ACC112 (cell line): ENCODE results near the gene TEX54.
A peak's percentile ranks its signal among the peaks of the same experiment; 100 is the strongest.
"Not testable (repeated sequence)": the region's sequence is repeated elsewhere in the genome, so short reads cannot be mapped to it uniquely, and the experiment has no call there.

Source experiments
- H2AFZ ChIP-seq: fragments of 200-600 bp; sonication (generic); one replicate; pipeline ENCODE4 v1.6.0; 2017; ENCODE audit warnings: antibody characterized with exemption, low read length; ENCODE audit not compliant: unreplicated experiment
- H3K27ac ChIP-seq: fragments of 200-600 bp; sonication (generic); 2 replicates; pipeline ENCODE4 v1.5.1; 2014; ENCODE audit warnings: low read depth, mild to moderate bottlenecking, antibody characterized with exemption, low read length, moderate library complexity
- H3K27me3 ChIP-seq: fragments of 200-600 bp; sonication (generic); 2 replicates; pipeline ENCODE4 v1.6.1; 2014; ENCODE audit warnings: mild to moderate bottlenecking, antibody characterized with exemption, low read length, moderate library complexity, mixed read lengths; ENCODE audit not compliant: insufficient read depth
- H3K36me3 ChIP-seq: fragments of 200-600 bp; sonication (generic); 2 replicates; pipeline ENCODE4 v1.6.1; 2016; ENCODE audit warnings: mild to moderate bottlenecking, antibody characterized with exemption, low read length, moderate library complexity, mixed read lengths; ENCODE audit not compliant: insufficient read depth
- H3K4me1 ChIP-seq: fragments of 200-600 bp; sonication (generic); one replicate; pipeline ENCODE4 v1.6.1; 2016; ENCODE audit warnings: low read length, mixed read lengths; ENCODE audit not compliant: insufficient read depth, unreplicated experiment, control insufficient read depth
- H3K4me3 ChIP-seq: fragments of 200-600 bp; sonication (generic); 2 replicates; pipeline ENCODE4 v1.5.1; 2014; ENCODE audit warnings: mild to moderate bottlenecking, low read depth, low read length
- H3K79me2 ChIP-seq: fragments of 200-600 bp; sonication (generic); one replicate; pipeline ENCODE4 v1.6.0; 2016; ENCODE audit warnings: low read length; ENCODE audit not compliant: control insufficient read depth, unreplicated experiment, insufficient read depth

The TEX54 gene

DNA sequence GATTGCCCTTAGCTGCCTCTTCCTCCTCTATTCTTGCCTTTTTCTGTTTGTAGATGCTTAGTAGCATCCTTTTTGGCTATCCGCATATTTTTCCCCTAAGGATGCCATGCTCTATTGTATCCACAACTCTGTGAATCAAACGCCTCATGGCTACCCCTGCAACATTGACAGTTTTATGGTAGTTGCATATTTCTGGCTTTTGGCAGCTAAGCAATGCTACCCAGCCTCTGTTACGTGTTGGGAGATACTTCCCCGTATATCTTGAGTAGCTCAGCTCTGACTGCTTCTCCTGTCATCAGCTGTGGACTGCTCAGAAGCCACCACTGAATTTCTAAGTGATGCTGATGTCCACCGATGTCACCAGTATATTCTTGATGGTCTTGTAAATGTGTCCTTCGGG lies 33.0 kb upstream of the TEX54 start:
- no peak overlapping the region for H3K27ac ChIP-seq
- H2AFZ ChIP-seq = no peak overlapping the region
- no peaks in the 10 kb centered on the region for H3K36me3 ChIP-seq
- peaks cover 7% of the 10 kb centered on the region for H3K4me1 ChIP-seq
- peaks cover 56% of the 10 kb centered on the region for H3K79me2 ChIP-seq
- no peaks in the 10 kb centered on the region for H3K27me3 ChIP-seq
- no peak overlapping the region for H3K4me3 ChIP-seq

DNA sequence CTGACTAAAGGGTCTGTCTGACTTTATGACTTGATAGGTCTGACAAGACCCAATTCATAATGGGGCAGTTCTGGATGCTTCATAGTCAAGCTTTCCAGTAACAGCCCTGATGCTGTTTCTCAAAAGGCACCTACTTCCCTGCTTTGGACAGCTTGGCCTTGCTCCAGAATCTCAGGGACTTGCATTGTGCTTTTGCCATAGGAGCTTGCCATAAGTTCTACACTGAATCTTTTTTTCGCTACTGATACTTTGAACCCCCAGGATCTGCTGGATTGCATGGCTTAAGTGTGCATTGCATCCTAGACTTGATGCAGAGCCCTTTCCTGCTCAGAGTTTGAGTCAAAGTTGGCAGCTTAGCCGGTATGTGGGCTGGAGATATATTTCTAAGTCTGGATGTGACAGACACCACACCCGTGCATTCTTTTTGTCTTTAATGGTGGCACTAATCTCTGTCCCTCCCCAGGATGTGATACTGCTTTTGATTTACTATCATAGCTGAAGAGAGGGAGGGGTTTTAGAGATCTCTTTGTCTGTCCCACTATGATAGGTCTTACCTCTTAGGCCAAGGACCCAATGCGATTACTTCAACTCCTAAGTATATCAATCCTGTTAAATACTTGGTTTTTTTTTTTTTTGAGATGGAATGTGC lies 31.2 kb upstream of the TEX54 start:
- Histone ChIP-seq H3K36me3 (no peaks in the 10 kb centered on the region), H3K4me1 (peaks cover 7% of the 10 kb centered on the region), H3K79me2 (peaks cover 58% of the 10 kb centered on the region), H3K4me3 (no peak overlapping the region), H2AFZ (no peak overlapping the region), H3K27me3 (no peaks in the 10 kb centered on the region), H3K27ac (no peak overlapping the region)

DNA sequence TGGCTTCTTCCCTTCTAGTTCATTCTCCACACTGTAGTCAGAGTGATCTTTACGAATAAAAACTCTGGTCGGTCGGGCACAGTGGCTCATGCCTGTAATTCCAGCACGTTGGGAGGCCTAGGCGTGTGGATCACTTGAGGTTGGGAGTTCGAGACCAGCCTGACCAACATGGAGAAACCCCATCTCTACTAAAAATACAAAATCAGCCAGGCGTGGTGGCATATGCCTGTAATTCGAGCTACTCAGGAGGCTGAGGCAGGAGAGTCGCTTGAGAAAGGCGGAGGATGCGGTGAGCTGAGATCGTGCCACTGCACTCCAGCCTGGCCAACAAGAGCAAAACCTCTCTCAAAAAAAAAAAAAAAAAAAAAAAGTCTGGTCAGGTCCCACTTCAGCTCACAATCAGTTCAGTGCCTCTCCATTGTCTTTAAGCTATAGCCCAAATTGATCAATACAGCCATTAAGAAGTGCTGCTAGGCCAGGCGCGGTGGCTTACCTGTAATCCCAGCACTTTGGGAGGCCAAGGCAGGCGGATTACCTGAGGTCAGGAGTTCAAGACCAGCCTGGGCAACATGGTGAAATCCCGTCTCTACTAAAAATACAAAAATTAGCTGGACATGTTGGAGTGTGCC lies 29.0 kb upstream of the TEX54 start:
- not testable (repeated sequence) for H3K27ac ChIP-seq, H3K27me3 ChIP-seq, H2AFZ ChIP-seq, H3K36me3 ChIP-seq, H3K4me3 ChIP-seq
- peaks cover 72% of the 10 kb centered on the region for H3K79me2 ChIP-seq
- H3K4me1 ChIP-seq = peaks cover 18% of the 10 kb centered on the region

DNA sequence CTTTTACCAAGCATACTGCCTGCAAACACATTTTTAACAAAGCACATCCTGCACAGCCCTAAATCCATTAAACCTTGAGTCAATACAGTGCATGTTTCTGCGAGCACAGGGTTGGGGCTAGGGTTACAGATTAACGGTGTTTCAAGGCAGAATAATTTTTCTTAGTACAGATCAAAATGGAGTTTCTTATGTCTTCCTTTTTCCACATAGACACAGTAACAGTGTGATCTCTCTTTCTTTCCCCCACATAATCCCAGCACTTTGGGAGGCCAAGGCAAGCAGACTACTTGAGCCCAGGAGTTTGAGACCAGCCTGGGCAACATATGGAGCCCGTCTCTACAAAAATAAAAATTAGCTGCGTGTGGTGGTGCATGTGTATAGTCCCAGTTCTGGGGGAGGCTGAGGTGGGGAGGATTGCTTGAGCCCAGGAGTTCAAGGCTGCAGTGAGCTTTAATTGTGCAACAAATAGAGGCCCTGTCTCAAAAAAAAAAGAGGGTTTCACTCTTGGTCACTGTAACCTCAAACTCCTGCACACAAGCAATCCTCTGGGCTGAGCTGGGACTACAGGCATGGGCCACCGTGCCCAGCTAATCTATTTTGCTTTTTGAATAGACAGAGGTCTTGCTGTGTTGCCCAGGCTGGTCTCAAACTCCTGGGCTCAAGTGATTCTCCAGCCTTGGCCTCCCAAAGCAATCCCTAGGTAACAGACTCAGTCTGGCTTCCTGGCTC lies 28.4 kb upstream of the TEX54 start:
- Histone ChIP-seq H3K4me1 (peaks cover 18% of the 10 kb centered on the region), H3K79me2 (peaks cover 74% of the 10 kb centered on the region), H3K27ac (no peak overlapping the region), H3K4me3 (no peak overlapping the region), H2AFZ (no peak overlapping the region), H3K27me3 (no peaks in the 10 kb centered on the region), H3K36me3 (no peaks in the 10 kb centered on the region)

DNA sequence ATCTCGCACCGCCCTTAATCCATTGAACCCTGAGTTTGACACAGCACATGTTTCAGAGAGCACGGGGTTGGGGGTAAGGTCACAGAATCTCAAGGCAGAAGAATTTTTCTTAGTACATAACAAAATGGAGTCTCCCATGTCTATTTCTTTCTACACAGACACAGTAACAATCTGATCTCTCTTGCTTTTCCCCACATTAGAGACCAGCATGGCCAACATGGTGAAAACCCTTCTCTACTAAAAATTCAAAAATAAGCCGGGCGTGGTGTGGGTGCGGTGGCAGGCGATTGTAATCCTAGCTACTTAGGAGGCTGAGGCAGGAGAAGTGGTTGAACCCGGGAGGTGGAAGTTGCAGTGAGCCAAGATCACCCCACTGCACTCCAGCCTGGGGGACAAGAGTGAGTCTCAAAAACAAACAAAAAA lies 26.7 kb upstream of the TEX54 start:
- peaks cover 75% of the 10 kb centered on the region for H3K79me2 ChIP-seq
- not testable (repeated sequence) for H3K27me3 ChIP-seq, H2AFZ ChIP-seq, H3K4me3 ChIP-seq, H3K27ac ChIP-seq
- H3K36me3 ChIP-seq = peaks cover 10% of the 10 kb centered on the region
- H3K4me1 ChIP-seq = peaks cover 18% of the 10 kb centered on the region

DNA sequence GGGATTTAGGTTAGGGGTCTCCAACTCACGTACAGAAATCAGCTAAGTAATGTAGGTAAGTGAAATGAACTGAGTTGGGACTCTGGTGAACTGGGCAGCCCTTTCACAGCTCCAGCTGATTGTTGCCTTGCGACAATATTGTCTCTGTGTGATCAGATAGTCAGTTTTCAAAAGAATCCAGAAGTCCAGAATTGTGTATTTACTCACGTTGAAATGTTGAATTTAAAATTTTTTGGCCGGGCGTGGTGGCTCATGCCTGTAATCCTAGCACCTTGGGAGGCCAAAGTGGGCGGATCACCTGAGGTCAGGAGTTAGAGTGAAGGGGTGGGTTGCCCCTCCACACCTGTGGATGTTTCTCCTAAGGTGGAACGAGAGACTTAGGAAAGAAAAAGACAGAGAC lies 25.6 kb upstream of the TEX54 start:
- Histone ChIP-seq H3K27ac (no peak overlapping the region), H3K27me3 (no peaks in the 10 kb centered on the region), H3K36me3 (peaks cover 21% of the 10 kb centered on the region), H3K79me2 (peaks cover 76% of the 10 kb centered on the region), H2AFZ (no peak overlapping the region), H3K4me3 (peak overlapping the region; percentile 88), H3K4me1 (peaks cover 23% of the 10 kb centered on the region)

DNA sequence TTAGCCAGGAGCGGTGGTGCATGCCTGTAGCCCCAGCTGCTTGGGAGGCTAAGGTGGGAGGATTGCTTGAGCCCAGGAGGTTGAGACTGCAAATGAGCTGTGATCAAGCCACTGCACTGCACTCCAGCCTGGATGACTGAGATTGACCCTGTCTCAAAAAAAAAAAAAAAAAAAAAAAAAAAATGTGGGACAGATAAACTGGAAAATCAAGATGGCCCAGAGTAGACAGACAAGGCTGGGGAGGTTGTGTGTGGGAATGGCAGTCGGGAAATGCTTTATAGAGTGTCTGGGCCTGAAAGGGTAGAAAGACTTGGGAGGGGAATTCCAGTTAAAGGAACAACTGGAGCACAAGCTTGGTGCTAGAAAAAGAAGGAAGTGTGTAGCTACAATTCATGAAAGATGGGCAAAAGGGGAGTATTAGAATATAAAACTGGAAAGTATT lies 24.9 kb upstream of the TEX54 start:
- H3K4me1 ChIP-seq = peaks cover 29% of the 10 kb centered on the region
- no peaks in the 10 kb centered on the region for H3K27me3 ChIP-seq
- peaks cover 27% of the 10 kb centered on the region for H3K36me3 ChIP-seq
- H2AFZ ChIP-seq = no peak overlapping the region
- H3K4me3 ChIP-seq = peak overlapping the region; percentile 88
- peaks cover 76% of the 10 kb centered on the region for H3K79me2 ChIP-seq
- no peak overlapping the region for H3K27ac ChIP-seq

DNA sequence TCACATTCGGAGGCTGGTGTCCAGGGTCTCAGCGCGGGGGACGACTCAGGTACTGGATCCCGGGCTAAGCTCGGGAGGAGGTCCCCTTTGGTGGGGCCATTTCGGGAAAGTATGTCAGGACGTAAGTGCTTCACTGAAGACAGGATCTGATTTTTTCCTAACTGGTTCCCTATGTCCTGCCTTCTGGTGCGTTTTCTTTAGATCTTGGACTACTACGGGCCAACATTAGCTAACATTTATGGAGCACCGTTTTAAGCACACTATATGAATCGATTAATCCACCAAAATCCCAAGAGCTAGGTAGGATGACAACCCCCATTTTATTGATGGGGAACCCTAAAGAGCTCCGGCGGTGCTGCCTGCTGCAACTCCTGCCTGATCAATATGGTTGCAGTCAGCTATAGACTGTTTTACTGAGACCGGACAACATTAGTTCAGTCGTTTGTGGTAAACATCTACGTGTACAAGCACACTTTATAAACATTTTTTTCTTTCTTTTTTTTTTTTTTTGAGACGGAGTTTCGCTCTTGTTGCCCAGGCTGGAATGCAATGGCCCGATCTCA lies 23.8 kb upstream of the TEX54 start:
- peaks cover 32% of the 10 kb centered on the region for H3K4me1 ChIP-seq
- no peaks in the 10 kb centered on the region for H3K27me3 ChIP-seq
- peak overlapping the region; percentile 88 for H3K4me3 ChIP-seq
- peak overlapping the region; percentile 89 for H2AFZ ChIP-seq
- peaks cover 37% of the 10 kb centered on the region for H3K36me3 ChIP-seq
- peak overlapping the region; percentile 61 for H3K27ac ChIP-seq
- H3K79me2 ChIP-seq = peaks cover 72% of the 10 kb centered on the region

DNA sequence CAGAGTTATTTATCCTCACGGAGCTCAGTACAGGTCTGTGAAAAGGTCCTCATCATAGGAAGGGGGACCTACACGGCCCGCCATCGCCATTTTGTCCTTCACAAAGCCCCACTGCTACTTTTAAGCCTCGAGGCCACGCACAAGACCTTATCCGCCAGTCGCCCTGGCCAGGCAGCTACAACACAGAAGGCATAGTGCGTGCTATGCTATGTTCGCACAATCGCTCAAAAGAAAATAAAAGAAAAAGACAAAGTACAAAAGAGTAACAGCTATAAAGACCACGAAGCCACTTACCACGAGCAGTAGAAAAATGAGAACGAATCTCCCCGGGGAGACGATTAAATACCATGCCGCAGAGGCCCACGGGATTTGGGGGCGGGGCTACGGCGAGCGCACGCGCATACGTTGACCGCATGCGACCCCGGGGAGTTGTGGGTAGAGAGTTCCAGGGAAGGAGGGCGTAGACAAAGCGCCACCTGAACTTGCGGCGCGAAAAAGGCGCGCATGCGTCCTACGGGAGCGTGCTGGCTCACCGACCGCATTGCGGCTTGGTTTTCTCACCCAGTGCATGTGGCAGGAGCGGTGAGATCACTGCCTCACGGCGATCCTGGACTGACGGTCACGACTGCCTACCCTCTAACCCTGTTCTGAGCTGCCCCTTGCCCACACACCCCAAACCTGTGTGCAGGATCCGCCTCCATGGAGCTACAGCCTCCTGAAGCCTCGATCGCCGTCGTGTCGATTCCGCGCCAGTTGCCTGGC lies 23.1 kb upstream of the TEX54 start:
- Histone ChIP-seq H3K36me3 (peaks cover 37% of the 10 kb centered on the region), H3K27ac (peak overlapping the region; percentile 61), H3K4me3 (peak overlapping the region; percentile 88), H3K79me2 (peaks cover 65% of the 10 kb centered on the region), H2AFZ (peak overlapping the region; percentile 89), H3K4me1 (peaks cover 32% of the 10 kb centered on the region), H3K27me3 (no peaks in the 10 kb centered on the region)

DNA sequence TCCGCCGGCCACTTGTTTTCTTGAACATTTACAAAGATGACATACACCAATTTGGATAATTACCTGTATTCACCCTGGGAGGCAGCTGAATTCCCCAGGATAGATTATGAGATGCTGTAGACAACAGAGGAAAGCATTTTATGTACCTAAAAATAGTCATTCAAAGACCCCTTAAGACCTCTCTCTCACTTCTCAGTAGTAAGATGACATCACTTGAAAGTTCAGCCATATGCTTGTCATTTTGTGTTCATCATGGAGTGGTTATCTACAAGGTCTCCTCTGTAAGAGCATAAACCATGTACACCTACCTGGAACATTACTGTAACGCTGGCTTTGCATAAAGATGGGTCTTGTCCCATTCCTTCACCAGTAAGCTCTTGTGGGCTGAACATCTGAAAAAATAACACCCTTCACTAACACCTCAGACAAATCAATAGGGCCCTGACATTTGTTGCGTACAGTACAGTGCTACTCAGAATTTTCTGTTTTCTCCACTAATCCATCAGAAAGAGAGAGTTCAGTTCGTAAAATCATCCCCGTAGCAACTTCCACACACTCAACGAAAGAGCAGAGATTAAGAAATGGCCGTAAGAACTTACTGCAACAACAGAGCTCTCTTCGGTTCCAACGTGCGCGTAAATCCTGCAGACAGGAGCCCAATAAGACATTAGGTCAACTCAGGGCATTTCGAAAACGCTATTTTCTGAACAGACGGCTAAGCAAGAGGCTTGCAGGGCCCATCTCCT lies 22.4 kb upstream of the TEX54 start:
- H3K36me3 ChIP-seq = peaks cover 37% of the 10 kb centered on the region
- H3K27me3 ChIP-seq = no peaks in the 10 kb centered on the region
- peak overlapping the region; percentile 88 for H3K4me3 ChIP-seq
- H2AFZ ChIP-seq = no peak overlapping the region
- H3K79me2 ChIP-seq = peaks cover 65% of the 10 kb centered on the region
- H3K4me1 ChIP-seq = peaks cover 32% of the 10 kb centered on the region
- peak overlapping the region; percentile 56 for H3K27ac ChIP-seq
